Endodermal cell (in vitro differentiated cells): ENCODE measurements around the gene ENSA. TPM values are rescaled to one million over a fixed set of nuclear protein-coding genes. Genes with fewer than 3 reads are reported as not detected.

Source experiments
- DNase-seq: peaks from one replicate; pipeline ENCODE4 v3.0.0-alpha.2; 2017
- H3K27ac ChIP-seq: 2 replicates; pipeline ENCODE4 v1.5.1; 2013; ENCODE audit warnings: mild to moderate bottlenecking, low read depth, low read length, moderate library complexity
- H3K27me3 ChIP-seq: 2 replicates; pipeline ENCODE4 v1.6.1; 2013; ENCODE audit warnings: mild to moderate bottlenecking, low read length, moderate library complexity; ENCODE audit not compliant: insufficient read depth, control insufficient read depth, poor library complexity, severe bottlenecking
- H3K36me3 ChIP-seq: 2 replicates; pipeline ENCODE4 v1.7.0; 2013; ENCODE audit warnings: mild to moderate bottlenecking, low read length, moderate library complexity; ENCODE audit not compliant: control insufficient read depth, insufficient read depth
- H3K4me1 ChIP-seq: one replicate; pipeline ENCODE4 v1.7.0; 2013; ENCODE audit warnings: low read length; ENCODE audit not compliant: control insufficient read depth, insufficient read depth
- H3K4me3 ChIP-seq: 2 replicates; pipeline ENCODE4 v1.5.1; 2013; ENCODE audit warnings: mild to moderate bottlenecking, low read length, moderate library complexity
- H3K9ac ChIP-seq: 2 replicates; pipeline ENCODE4 v1.6.1; 2013; ENCODE audit warnings: mild to moderate bottlenecking, low read length, moderate library complexity; ENCODE audit not compliant: poor library complexity, severe bottlenecking; ENCODE audit errors: extremely low read depth
- H3K9me3 ChIP-seq: 2 replicates; pipeline ENCODE4 v1.6.1; 2013; ENCODE audit warnings: mild to moderate bottlenecking, low read length, moderate library complexity; ENCODE audit not compliant: control insufficient read depth
- H3K27ac Mint-ChIP-seq: 2 replicates; pipeline ENCODE4 v1.8.0; 2020; ENCODE audit warnings: mixed read lengths
- H3K27me3 Mint-ChIP-seq: 2 replicates; pipeline ENCODE4 v1.8.0; 2021; ENCODE audit warnings: mild to moderate bottlenecking, mixed read lengths; ENCODE audit not compliant: insufficient read depth
- H3K36me3 Mint-ChIP-seq: 2 replicates; pipeline ENCODE4 v1.8.0; 2020; ENCODE audit warnings: low read depth, mixed read lengths
- H3K4me1 Mint-ChIP-seq: 2 replicates; pipeline ENCODE4 v1.8.0; 2020; ENCODE audit warnings: mixed read lengths
- H3K4me3 Mint-ChIP-seq: 2 replicates; pipeline ENCODE4 v1.8.0; 2020; ENCODE audit warnings: mild to moderate bottlenecking, moderate library complexity, mixed read lengths
- H3K9me3 Mint-ChIP-seq: 2 replicates; pipeline ENCODE4 v1.8.0; 2020; ENCODE audit warnings: mild to moderate bottlenecking, mixed read lengths
- WGBS, 2 experiments: methylation state at CpG; one replicate each; pipeline versions ENCODE4 v1.1.5 to v1.1.7; 2013; ENCODE audit warnings: missing lambda C conversion rate in 2 of 2, mixed read lengths in 1 of 2; ENCODE audit not compliant: insufficient coverage in 1 of 2, insufficient read length in 1 of 2; 5-methylcytosine and 5-hydroxymethylcytosine counted together
- total RNA-seq, 2 donors: library from RNA; stranded (reverse); fragmentation: NEBNext Ultra II Directional in 1 of 2; extraction: Animal tissue kit (Norgen Biotek cat#: 25700) in 1 of 2; gene quantifications; 2 replicates in 1 of 2; 3 replicates in 1 of 2; pipeline ENCODE4 v1.2.1, GENCODE V29; 2021
- TF ChIP-seq, protein P1 (sequence below): fragments of 200-600 bp; sonication (generic); conservative IDR thresholded peaks from 2 replicates; pipeline ENCODE4 v1.5.0; 2021; ENCODE audit warnings: antibody characterized with exemption, mild to moderate bottlenecking

ENSA gene
- total RNA-seq, 2 donors from 2014 or later = 266 to 364 TPM

DNA sequence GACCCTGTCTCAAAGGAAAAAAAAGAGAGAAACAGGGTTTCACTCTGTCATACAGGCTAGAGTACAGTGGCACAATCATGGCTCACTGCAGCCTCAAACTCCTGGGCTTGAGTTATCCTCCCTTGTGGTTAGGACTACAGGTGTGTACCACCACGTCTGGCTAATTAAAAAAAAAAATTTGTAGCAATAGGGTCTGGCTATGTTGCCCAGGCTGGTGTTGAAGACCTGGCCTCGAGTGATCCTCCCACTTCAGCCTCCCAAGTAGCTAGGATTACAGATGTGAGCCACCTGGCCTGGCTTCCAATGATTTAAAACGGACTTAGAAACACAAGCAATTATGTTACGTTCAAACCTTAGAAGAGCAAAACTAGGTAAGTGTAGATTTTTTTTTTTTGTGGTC lies 45.5 kb upstream of the ENSA start:
- no peaks in the 10 kb centered on the region for H3K27me3 Mint-ChIP-seq
- Histone ChIP-seq H3K9me3 (no peaks in the 10 kb centered on the region), H3K27me3 (no peaks in the 10 kb centered on the region), H3K4me3 (no peak overlapping the region), H3K9ac (no peak overlapping the region), H3K36me3 (peaks cover 9% of the 10 kb centered on the region), H3K4me1 (no peaks in the 10 kb centered on the region), H3K27ac (no peak overlapping the region)
- H3K9me3 Mint-ChIP-seq = no peaks in the 10 kb centered on the region
- H3K27ac Mint-ChIP-seq = no peak overlapping the region
- DNase-seq = no peak
- H3K4me1 Mint-ChIP-seq = no peaks in the 10 kb centered on the region
- no peak overlapping the region for H3K4me3 Mint-ChIP-seq
- TF ChIP-seq, protein P1, sequence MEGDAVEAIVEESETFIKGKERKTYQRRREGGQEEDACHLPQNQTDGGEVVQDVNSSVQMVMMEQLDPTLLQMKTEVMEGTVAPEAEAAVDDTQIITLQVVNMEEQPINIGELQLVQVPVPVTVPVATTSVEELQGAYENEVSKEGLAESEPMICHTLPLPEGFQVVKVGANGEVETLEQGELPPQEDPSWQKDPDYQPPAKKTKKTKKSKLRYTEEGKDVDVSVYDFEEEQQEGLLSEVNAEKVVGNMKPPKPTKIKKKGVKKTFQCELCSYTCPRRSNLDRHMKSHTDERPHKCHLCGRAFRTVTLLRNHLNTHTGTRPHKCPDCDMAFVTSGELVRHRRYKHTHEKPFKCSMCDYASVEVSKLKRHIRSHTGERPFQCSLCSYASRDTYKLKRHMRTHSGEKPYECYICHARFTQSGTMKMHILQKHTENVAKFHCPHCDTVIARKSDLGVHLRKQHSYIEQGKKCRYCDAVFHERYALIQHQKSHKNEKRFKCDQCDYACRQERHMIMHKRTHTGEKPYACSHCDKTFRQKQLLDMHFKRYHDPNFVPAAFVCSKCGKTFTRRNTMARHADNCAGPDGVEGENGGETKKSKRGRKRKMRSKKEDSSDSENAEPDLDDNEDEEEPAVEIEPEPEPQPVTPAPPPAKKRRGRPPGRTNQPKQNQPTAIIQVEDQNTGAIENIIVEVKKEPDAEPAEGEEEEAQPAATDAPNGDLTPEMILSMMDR = no peak
- WGBS, 2 experiments = 85 to 92% methylated on average over 2 to 4 of the region's 4 CpGs
- peaks cover 48% of the 10 kb centered on the region for H3K36me3 Mint-ChIP-seq

DNA sequence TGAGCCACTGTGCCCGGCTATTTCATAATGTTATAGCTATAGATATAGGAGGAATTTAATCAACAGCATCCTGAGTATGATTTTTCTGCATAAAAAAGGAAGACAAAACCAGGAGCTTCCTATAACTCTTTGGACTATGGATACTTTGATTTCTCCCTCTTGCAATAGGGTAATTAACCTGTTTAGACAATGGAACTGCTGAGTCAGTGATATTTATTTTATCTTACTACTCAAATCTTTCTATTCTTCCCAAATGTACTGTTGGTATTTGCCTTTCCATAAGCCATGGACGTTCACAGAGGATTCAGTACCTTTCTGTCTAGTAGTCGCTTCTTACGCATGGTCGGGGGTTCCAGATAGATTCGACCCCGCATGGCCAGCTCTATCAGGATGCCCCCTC lies 33.9 kb upstream of the ENSA start:
- Mint-ChIP-seq H3K9me3 (peaks cover 23% of the 10 kb centered on the region), H3K27ac (peak overlapping the region; percentile 56), H3K4me1 (no peaks in the 10 kb centered on the region), H3K36me3 (peaks cover 72% of the 10 kb centered on the region), H3K4me3 (no peak overlapping the region), H3K27me3 (no peaks in the 10 kb centered on the region)
- Histone ChIP-seq H3K36me3 (peaks cover 64% of the 10 kb centered on the region), H3K4me3 (no peak overlapping the region), H3K9ac (no peak overlapping the region), H3K27me3 (no peaks in the 10 kb centered on the region), H3K9me3 (peaks cover 33% of the 10 kb centered on the region), H3K27ac (no peak overlapping the region), H3K4me1 (no peaks in the 10 kb centered on the region)
- no peak for DNase-seq
- 90 to 95% methylated on average over 6 to 7 of the region's 7 CpGs for WGBS, 2 experiments
- TF ChIP-seq, protein P1 = no peak

DNA sequence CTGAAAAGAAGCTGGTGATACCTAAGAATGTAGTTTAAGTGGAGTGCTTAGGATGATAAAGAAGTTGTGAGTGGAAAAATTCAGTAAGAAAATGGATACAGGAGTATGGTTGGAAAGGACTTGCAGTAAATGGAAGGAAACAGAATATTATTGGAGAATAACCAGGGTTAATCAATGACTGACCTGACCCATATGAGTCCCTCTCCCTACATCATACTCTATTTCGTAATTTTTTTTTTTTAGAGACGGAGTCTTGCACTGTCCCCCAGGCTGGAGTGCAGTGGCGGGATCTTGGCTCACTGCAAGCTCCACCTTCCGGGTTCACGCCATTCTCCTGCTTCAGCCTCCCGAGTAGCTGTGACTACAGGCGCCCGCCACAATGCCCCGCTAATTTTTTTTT lies 33.4 kb upstream of the ENSA start:
- peaks cover 33% of the 10 kb centered on the region for H3K9me3 ChIP-seq
- Mint-ChIP-seq H3K27me3 (no peaks in the 10 kb centered on the region), H3K27ac (no peak overlapping the region), H3K36me3 (peaks cover 77% of the 10 kb centered on the region), H3K4me3 (no peak overlapping the region), H3K4me1 (no peaks in the 10 kb centered on the region), H3K9me3 (peaks cover 23% of the 10 kb centered on the region)
- H3K27ac ChIP-seq = no peak overlapping the region
- H3K4me3 ChIP-seq = no peak overlapping the region
- WGBS, 2 experiments = 85 to 96% methylated on average over 3 to 9 of the region's 9 CpGs
- no peak for DNase-seq
- TF ChIP-seq, protein P1 = no peak
- H3K27me3 ChIP-seq = no peaks in the 10 kb centered on the region
- H3K36me3 ChIP-seq = peaks cover 69% of the 10 kb centered on the region
- no peak overlapping the region for H3K9ac ChIP-seq
- H3K4me1 ChIP-seq = no peaks in the 10 kb centered on the region
